Measurements from ENCODE around the gene BTN1A1.
A peak's percentile ranks its signal among the peaks of the same experiment; 100 is the strongest.

BTN1A1 gene

DNA sequence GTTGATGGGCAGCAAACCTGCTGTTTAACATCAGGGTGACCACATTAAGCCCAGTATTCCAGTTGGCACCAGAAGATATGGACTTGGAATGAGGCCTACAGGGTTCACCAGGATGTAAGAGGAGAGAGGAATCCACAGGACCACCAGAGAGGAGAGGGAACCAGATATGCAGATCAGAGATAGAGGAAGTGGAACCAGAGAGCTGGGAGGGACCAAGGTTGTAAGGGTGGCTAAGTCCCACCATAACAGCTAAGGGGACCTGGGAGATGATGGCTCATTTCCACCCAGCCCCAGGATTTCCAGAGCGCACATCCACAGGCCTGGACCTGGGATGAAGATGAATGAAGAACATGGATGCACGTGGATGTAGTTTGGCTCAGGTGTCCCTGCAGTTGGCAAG lies 31.3 kb upstream of the BTN1A1 start:
- H3K4me1 Mint-ChIP-seq: peaks cover 5% of the 10 kb centered on the region
- H3K36me3 Mint-ChIP-seq (ENCODE audit: low read depth): peaks cover 76% of the 10 kb centered on the region
- H3K27me3 Mint-ChIP-seq (ENCODE audit: low read depth): no peaks in the 10 kb centered on the region
- no peak overlapping the region for H3K4me3 Mint-ChIP-seq
- H3K27ac Mint-ChIP-seq: no peak overlapping the region
- TF ChIP-seq, protein P1, sequence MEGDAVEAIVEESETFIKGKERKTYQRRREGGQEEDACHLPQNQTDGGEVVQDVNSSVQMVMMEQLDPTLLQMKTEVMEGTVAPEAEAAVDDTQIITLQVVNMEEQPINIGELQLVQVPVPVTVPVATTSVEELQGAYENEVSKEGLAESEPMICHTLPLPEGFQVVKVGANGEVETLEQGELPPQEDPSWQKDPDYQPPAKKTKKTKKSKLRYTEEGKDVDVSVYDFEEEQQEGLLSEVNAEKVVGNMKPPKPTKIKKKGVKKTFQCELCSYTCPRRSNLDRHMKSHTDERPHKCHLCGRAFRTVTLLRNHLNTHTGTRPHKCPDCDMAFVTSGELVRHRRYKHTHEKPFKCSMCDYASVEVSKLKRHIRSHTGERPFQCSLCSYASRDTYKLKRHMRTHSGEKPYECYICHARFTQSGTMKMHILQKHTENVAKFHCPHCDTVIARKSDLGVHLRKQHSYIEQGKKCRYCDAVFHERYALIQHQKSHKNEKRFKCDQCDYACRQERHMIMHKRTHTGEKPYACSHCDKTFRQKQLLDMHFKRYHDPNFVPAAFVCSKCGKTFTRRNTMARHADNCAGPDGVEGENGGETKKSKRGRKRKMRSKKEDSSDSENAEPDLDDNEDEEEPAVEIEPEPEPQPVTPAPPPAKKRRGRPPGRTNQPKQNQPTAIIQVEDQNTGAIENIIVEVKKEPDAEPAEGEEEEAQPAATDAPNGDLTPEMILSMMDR (IDR thresholded peaks at IDR 0.05; ENCODE audit: unreplicated experiment in 3 of 3): no peak
- no peaks in the 10 kb centered on the region for H3K9me3 Mint-ChIP-seq

DNA sequence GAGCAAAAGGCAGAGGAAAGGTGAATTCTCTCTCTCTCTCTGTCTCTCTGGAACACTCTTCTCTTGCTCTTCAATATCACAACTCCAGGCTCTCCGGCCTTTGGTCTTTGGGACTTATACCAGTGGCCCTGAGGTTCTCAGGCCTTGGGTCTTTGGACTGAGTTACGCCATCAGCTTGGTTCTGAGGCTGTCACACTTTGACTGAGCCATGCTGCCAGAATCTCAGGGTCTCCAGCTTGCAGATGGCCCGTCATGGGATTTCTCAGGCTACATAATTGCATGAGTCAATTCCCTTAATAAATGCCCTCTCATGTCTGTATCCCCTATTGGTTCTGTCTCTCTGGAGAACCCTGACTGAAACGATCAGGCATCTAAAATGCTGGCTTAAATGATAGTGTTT lies 29.5 kb upstream of the BTN1A1 start:
- peaks cover 58% of the 10 kb centered on the region for H3K36me3 Mint-ChIP-seq (ENCODE audit: low read depth)
- H3K4me1 Mint-ChIP-seq: peaks cover 17% of the 10 kb centered on the region
- H3K27me3 Mint-ChIP-seq (ENCODE audit: low read depth): no peaks in the 10 kb centered on the region
- no peaks in the 10 kb centered on the region for H3K9me3 Mint-ChIP-seq
- TF ChIP-seq, protein P1 (IDR thresholded peaks at IDR 0.05; ENCODE audit: unreplicated experiment in 3 of 3): no peak
- H3K4me3 Mint-ChIP-seq: no peak overlapping the region
- no peak overlapping the region for H3K27ac Mint-ChIP-seq

DNA sequence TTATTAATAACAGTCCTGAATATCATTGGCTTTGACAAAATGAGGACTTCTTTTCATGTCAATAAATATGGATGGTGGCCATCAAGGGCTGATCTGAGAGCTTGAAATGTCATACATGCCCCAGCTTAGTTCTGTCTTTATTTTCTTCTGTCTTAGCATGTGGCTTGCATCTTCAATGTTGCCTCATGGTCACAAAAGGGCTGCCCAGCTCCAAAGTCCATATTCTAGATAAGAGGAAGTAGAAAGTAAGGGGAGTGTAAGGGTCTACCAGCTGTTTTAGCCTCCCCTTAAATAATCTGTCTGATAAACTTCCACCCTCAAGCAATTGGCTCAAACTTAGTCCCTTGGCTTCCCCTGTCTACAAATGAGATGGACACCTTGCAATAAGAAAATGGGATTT lies 28.1 kb upstream of the BTN1A1 start:
- peak overlapping the region in 2 of 3 experiments; percentile 19 to 30 for H3K27ac Mint-ChIP-seq
- no peaks in the 10 kb centered on the region for H3K27me3 Mint-ChIP-seq (ENCODE audit: low read depth)
- TF ChIP-seq, protein P1 (IDR thresholded peaks at IDR 0.05; ENCODE audit: unreplicated experiment in 3 of 3): no peak
- no peak overlapping the region for H3K4me3 Mint-ChIP-seq
- peaks cover 45% of the 10 kb centered on the region for H3K36me3 Mint-ChIP-seq (ENCODE audit: low read depth)
- H3K9me3 Mint-ChIP-seq: no peaks in the 10 kb centered on the region
- H3K4me1 Mint-ChIP-seq: peaks cover 21% of the 10 kb centered on the region

DNA sequence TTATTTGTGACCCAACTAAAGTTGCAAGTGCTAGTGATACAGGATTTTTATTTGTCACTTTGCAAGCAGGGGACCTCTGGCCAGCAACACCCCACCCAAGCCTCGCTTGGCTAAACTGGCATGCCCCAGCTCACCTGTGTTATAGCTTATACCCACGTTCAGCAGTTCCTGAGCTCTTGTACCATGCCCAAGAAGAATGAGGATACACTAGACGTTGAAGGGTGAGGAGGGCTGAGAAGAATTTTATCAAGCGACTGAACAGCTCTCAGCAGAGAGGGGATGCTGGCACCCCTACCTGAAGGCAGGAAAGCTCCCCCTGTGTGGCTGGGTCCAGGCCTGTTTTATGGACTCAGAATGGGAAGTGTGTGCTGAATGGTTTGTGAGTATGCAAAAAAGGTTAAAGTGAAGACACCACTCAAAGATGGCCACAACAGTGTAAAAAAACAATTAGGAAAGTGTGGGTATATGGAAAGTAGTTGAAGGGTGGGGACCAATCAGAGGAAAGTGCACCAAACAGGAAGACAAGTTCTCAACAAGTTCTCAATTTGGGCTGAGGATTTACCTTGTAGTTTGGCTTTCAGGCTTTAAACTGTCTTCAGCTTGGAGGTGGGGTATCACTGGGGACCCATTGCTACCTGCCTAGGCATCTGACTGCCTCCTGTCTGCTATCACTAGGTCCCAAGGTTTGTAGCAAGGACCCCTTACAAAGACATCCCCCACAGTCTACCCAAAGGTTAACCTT lies 27.4 kb upstream of the BTN1A1 start:
- H3K9me3 Mint-ChIP-seq: no peaks in the 10 kb centered on the region
- peak overlapping the region; percentile 99 to 100 (median 100) for H3K27ac Mint-ChIP-seq
- H3K27me3 Mint-ChIP-seq (ENCODE audit: low read depth): no peaks in the 10 kb centered on the region
- TF ChIP-seq, protein P1 (IDR thresholded peaks at IDR 0.05; ENCODE audit: unreplicated experiment in 3 of 3): no peak
- H3K4me3 Mint-ChIP-seq: peak overlapping the region; percentile 28 to 93 (median 60)
- H3K4me1 Mint-ChIP-seq: peaks cover 25% of the 10 kb centered on the region
- H3K36me3 Mint-ChIP-seq (ENCODE audit: low read depth): peaks cover 37% of the 10 kb centered on the region

DNA sequence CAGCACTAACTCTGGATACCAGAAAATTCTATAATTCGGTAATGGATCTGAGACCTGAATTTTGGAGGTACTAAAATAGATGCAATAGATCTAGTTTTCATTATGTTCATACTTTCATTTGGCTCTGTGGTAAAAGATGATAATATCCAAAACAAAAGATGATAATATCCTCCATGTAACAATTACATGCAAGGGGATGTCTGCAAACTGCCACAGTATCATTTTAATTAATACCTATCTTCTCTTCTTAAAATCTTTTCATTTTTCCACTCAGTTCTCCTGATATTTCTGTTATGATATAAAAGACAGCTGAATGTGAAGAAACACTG lies 26.7 kb upstream of the BTN1A1 start:
- Mint-ChIP-seq H3K27ac (peak overlapping the region; percentile 99 to 100 (median 100)), H3K4me3 (peak overlapping the region; percentile 85 to 93 (median 88)), H3K27me3 (ENCODE audit: low read depth) (no peaks in the 10 kb centered on the region), H3K4me1 (peaks cover 25% of the 10 kb centered on the region), H3K9me3 (no peaks in the 10 kb centered on the region), H3K36me3 (ENCODE audit: low read depth) (peaks cover 30% of the 10 kb centered on the region)
- TF ChIP-seq, protein P1 (IDR thresholded peaks at IDR 0.05; ENCODE audit: unreplicated experiment in 3 of 3): no peak
